ENCODE results near the gene B4GALT4. TPM values are rescaled to one million over a fixed set of nuclear protein-coding genes. Genes with fewer than 3 reads are reported as not detected.
"Not testable (repeated sequence)": the region's sequence is repeated elsewhere in the genome, so short reads cannot be mapped to it uniquely, and the experiment has no call there.

The B4GALT4 gene
- total and polyA plus RNA-seq, 2 of the 8 experiments (the other 6 are each of a cell fraction or from before 2014, with no cell fraction given): 14.6 to 44.7 TPM

- H3K9me3 ChIP-seq (ENCODE audit: insufficient read depth in 2 of 2, low read depth in 1 of 2, low read length in 1 of 2); FAIRE-seq; H4K5ac ChIP-seq (ENCODE audit: insufficient read length, low read depth, low read length); H3K23ac ChIP-seq (ENCODE audit: insufficient read length); H2BK15ac ChIP-seq (ENCODE audit: low read length); H3K23me2 ChIP-seq (ENCODE audit: low read depth, low read length); H3K79me1 ChIP-seq (ENCODE audit: low read depth, low read length); DNase-seq (ENCODE audit: low read depth in 1 of 2, low spot score in 2 of 2); H2AK5ac ChIP-seq (ENCODE audit: low read depth, low read length); H3K56ac ChIP-seq (replicated peaks; ENCODE audit: insufficient read length, low read depth, low read length); H3K4me1 ChIP-seq (replicated peaks in 1 of 4; ENCODE audit: control insufficient read depth in 3 of 4, insufficient read depth in 4 of 4, low read length in 3 of 4); H2BK20ac ChIP-seq (ENCODE audit: low read length); H4K91ac ChIP-seq (replicated peaks; ENCODE audit: insufficient read length, low read length); H4K8ac ChIP-seq (ENCODE audit: extremely low read depth, insufficient read depth, low read length); H3K18ac ChIP-seq (ENCODE audit: extremely low read depth, low read length); H3K14ac ChIP-seq (ENCODE audit: insufficient read length); H2BK120ac ChIP-seq (replicated peaks; ENCODE audit: low read depth, low read length); H3K4me3 ChIP-seq (ENCODE audit: extremely low read depth in 1 of 4, insufficient read depth in 2 of 4, low read depth in 3 of 4, low read length in 4 of 4); H2AFZ ChIP-seq (ENCODE audit: low read length); H4K20me1 ChIP-seq (replicated peaks in 1 of 2; ENCODE audit: control insufficient read depth in 1 of 2, insufficient read depth in 2 of 2, low read length in 2 of 2); H3K27me3 ChIP-seq (replicated peaks in 1 of 4; ENCODE audit: control insufficient read depth in 3 of 4, extremely low read depth in 1 of 4, insufficient read depth in 3 of 4, low read length in 3 of 4); H3K36me3 ChIP-seq (ENCODE audit: control insufficient read depth in 2 of 4, insufficient read depth in 4 of 4, low read length in 3 of 4); H3K27ac ChIP-seq (ENCODE audit: low read depth, low read length); H3K9ac ChIP-seq (replicated peaks in 1 of 4; ENCODE audit: extremely low read depth in 1 of 4, low read depth in 3 of 4, low read length in 3 of 4); H2BK12ac ChIP-seq (ENCODE audit: low read depth, low read length); H2BK5ac ChIP-seq (ENCODE audit: low read depth, low read length); H3K4me2 ChIP-seq (ENCODE audit: insufficient read depth in 1 of 2, low read depth in 2 of 2, low read length in 2 of 2); H3K4ac ChIP-seq (replicated peaks; ENCODE audit: insufficient read length, low read depth, low read length): not testable (repeated sequence)
- ChIA-PET POLR2A (ENCODE audit: partially characterized antibody) (interaction anchor here (0.6 to 1.7 kb wide), 2 partner anchors 16 to 78 kb away, joined by 3 to 4 read pairs; no protein-coding TSS in a partner anchor), CTCF (ENCODE audit: partially characterized antibody) (interaction anchor here (0.6 to 2.2 kb wide), 6 partner anchors 11 to 133 kb away, joined by 3 to 13 read pairs (median 8); partner anchors contain the start of gene ARHGAP31)
- 100% methylated on average over 3 of the region's 49 CpGs; no CpG with 5 or more reads in 1 of the 2 experiments for WGBS, 2 experiments (ENCODE audit: extremely low coverage in 1 of 2, insufficient coverage in 1 of 2, insufficient read length in 1 of 2, insufficient replicate concordance in 2 of 2, low coverage in 1 of 2, low lambda C conversion rate in 2 of 2, missing lambda C conversion rate in 1 of 2)
- H3K79me2 ChIP-seq (ENCODE audit: control insufficient read depth in 1 of 2, insufficient read depth in 2 of 2, low read length in 2 of 2): peaks cover 4 to 29% of the 10 kb centered on the region in 2 experiments; a peak in 3 of 4 replicates
These were observed 1.8 kb upstream of the B4GALT4 start for GRCh38 chr3:119242387-119243057.
